AG09309 (cell line): Measurements from ENCODE around the gene DIPK2B.

Source experiments
- DNase-seq: peaks from one replicate; pipeline ENCODE4 v3.0.0-alpha.2; 2010; ENCODE audit warnings: low read depth
- H3K4me3 ChIP-seq: 2 replicates; pipeline ENCODE4 v1.5.1; 2011; ENCODE audit warnings: mild to moderate bottlenecking, low read depth, low read length, moderate library complexity; ENCODE audit not compliant: control insufficient read depth
- TF ChIP-seq, protein P1 (sequence below): IDR thresholded peaks from 2 replicates; pipeline ENCODE4 v1.5.1; 2011; ENCODE audit warnings: mild to moderate bottlenecking, low read depth, low read length, inconsistent platforms; ENCODE audit not compliant: insufficient read depth, control insufficient read depth; ENCODE audit errors: missing control alignments

DIPK2B gene

DNA sequence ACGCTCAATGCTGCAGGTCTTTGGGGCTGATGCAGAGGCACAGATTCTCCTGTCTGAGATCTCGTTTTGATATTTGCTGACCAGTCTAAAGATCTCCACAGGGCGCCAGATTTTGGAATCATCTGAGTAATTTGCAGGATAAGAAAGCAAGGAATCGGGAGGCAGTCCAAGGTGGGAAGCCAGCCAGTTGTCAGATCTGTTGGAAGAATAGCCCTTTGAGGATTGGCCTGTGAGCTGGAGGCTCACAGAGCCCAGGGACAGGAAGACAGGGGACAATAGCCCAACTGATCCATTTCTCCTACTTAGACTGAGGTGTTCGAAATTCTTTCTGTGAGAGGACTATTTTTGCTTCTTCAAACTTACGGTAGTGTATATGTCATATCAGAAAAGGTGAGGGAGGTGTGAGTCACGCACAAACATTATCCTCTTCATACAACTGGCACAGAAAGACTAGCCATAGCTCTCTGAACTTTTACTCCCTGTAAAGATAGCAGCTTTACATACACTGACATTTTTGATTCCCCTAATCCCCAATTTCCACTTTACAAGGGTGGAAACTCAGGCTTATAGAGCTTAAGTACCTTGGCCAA, 8.8 kb downstream of the DIPK2B start:
- no peak overlapping the region for H3K4me3 ChIP-seq
- DNase-seq: no peak
- TF ChIP-seq, protein P1, sequence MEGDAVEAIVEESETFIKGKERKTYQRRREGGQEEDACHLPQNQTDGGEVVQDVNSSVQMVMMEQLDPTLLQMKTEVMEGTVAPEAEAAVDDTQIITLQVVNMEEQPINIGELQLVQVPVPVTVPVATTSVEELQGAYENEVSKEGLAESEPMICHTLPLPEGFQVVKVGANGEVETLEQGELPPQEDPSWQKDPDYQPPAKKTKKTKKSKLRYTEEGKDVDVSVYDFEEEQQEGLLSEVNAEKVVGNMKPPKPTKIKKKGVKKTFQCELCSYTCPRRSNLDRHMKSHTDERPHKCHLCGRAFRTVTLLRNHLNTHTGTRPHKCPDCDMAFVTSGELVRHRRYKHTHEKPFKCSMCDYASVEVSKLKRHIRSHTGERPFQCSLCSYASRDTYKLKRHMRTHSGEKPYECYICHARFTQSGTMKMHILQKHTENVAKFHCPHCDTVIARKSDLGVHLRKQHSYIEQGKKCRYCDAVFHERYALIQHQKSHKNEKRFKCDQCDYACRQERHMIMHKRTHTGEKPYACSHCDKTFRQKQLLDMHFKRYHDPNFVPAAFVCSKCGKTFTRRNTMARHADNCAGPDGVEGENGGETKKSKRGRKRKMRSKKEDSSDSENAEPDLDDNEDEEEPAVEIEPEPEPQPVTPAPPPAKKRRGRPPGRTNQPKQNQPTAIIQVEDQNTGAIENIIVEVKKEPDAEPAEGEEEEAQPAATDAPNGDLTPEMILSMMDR: no peak

DNA sequence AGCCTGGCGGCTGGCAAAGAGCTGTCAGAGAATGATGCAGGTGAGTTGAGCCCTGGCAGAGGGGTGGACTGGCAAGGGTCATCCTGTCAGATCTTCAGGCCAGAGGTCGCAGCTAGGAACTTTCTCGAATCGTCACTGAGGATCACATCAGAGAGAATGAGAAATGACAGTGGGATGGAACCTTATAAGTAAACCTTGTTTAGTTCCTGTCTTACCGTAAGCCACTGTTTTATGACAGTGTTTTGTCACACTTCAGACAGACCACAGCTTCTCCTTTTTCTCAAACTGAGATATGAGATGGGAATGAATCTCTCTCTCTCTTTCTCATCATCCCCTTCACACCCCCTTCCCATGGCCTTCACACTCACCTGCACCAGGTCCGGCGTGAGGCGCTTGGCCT, 9.3 kb downstream of the DIPK2B start:
- H3K4me3 ChIP-seq: no peak overlapping the region
- DNase-seq: no peak
- TF ChIP-seq, protein P1: no peak

DNA sequence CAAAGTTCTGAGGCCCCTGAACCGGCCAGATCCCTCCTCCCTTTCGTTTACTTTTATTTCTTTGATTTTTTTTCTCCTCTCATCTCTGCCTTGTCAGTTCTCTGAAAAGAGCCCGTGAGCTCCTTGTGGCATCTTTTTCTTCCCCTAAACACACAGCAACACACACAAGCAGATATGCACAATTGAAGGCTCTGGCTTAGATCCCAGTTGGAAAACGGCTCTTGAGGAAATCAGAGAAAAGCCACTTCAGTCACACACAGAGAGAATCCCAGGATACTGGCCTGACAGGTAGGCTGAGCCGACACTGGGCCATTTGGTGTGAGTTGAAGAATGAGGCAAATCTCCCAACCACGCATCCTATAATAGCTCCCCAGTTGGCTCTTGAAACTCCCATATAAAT, 12.9 kb downstream of the DIPK2B start:
- H3K4me3 ChIP-seq: peak overlapping the region; percentile 47

DNA sequence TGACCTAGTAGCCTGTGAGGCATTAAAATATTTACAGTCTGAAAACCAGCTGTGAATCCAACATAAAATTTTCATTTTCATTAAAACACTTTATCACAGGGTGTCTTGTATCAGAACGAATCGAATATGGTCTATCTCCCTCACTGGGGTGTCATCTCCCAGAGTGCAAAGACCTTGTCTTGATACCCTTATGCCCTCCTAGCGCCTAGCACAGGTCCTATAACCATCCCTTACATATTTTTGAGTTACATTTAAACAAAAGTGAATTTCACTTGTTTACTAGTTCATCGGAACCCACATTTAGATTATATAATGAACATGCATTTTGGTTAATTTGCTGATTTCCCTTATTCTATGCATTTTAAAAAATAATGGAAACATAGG, 14.0 kb downstream of the DIPK2B start:
- H3K4me3 ChIP-seq: no peak overlapping the region
- no peak for DNase-seq
- TF ChIP-seq, protein P1: no peak

More for the DNA sequence above, 12.9 kb downstream of the DIPK2B start:
- TF ChIP-seq, protein P1: no peak
- DNase-seq: no peak

DNA sequence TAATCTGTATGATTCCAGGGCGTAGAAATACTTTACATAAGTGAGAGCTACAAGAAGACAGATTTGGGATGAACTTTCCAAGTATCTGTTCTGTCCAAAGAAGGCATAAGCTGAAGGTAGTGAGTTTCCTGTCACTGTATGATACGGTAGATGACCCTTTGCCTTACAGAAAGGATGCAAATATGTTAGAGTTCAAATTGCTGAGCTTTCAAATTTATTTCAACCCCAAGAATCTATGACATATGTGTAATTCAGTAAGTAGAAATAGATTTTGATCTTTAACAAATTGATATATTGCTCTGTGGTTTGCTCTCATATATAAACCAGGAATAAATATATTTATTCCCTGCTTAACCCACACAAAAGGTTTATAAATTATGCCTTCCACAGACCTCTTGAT, 16.5 kb downstream of the DIPK2B start:
- H3K4me3 ChIP-seq: no peak overlapping the region
- TF ChIP-seq, protein P1: no peak
- DNase-seq: no peak

DNA sequence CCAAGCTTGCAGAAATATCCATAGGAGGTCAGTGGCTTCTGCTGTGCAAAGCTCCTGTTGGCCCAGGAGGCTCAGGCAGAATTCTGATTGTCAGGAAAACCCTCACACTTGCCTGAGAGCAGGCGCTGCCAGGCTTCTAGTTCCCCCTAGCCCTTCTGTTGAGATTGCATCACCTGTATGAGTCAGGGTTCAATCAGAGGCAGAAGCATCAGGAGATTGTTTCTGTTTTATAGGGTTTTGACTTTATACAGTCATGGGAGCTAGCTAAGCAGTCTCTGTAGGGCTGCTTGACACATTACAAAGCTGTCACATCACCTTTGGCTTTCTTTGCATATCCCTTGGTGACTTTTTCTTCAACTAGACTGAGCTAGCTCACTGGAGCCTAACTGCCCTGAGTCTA, 27.8 kb downstream of the DIPK2B start:
- DNase-seq: peak; percentile 16
- H3K4me3 ChIP-seq: no peak overlapping the region
- TF ChIP-seq, protein P1: no peak

DNA sequence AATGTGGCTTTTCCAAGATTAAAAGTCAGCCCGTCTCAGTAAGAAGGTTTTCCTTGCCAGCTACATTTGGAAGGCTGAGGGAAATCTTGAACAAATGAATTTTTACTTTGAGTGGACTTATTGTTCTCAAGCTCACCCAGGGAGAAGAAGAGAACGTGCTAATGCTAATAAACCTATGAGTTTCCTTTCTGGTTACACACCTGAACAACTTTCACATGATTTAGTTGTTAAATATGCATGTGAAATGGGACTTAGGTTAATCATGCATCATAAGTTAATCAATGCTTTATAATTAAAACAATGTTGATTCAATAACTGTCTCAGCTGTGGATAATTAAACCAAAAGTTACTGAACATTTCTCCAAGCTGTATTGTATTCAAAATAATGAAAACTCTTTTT, 33.9 kb downstream of the DIPK2B start:
- DNase-seq: no peak
- TF ChIP-seq, protein P1: no peak
- no peak overlapping the region for H3K4me3 ChIP-seq
